GM23248 (cell line): Measurements from ENCODE around the gene ZMAT1. TPM values are rescaled to one million over a fixed set of nuclear protein-coding genes. Genes with fewer than 3 reads are reported as not detected.

Source experiments
- DNase-seq: peaks from one replicate; pipeline ENCODE4 v3.0.0-alpha.2; 2015
- H2AFZ ChIP-seq: fragments of 200-600 bp; sonication (generic); 2 replicates; pipeline ENCODE4 v1.6.1; 2016; ENCODE audit warnings: antibody characterized with exemption
- H3F3A ChIP-seq: fragments of 200-600 bp; sonication (generic); 2 replicates; pipeline ENCODE4 v1.6.1; 2016; ENCODE audit warnings: mild to moderate bottlenecking, antibody characterized with exemption, mixed run types; ENCODE audit not compliant: insufficient read depth
- H3K27ac ChIP-seq: fragments of 200-600 bp; sonication (generic); 2 replicates; pipeline ENCODE4 v1.5.1; 2016; ENCODE audit warnings: mild to moderate bottlenecking
- H3K27me3 ChIP-seq: fragments of 200-600 bp; sonication (generic); replicated peaks from 2 replicates; pipeline ENCODE4 v1.6.1; 2016; ENCODE audit warnings: mild to moderate bottlenecking; ENCODE audit not compliant: insufficient read depth
- H3K36me3 ChIP-seq: fragments of 200-600 bp; sonication (generic); 2 replicates; pipeline ENCODE4 v1.6.1; 2016; ENCODE audit warnings: low read depth, mild to moderate bottlenecking
- H3K4me1 ChIP-seq: fragments of 200-600 bp; sonication (generic); 2 replicates; pipeline ENCODE4 v1.6.1; 2016; ENCODE audit warnings: mild to moderate bottlenecking; ENCODE audit not compliant: insufficient read depth
- H3K4me2 ChIP-seq: fragments of 200-600 bp; sonication (generic); one replicate; pipeline ENCODE4 v1.6.1; 2016; ENCODE audit warnings: mild to moderate bottlenecking; ENCODE audit not compliant: unreplicated experiment
- H3K4me3 ChIP-seq: fragments of 200-600 bp; sonication (generic); 2 replicates; pipeline ENCODE4 v1.5.1; 2016; ENCODE audit warnings: mild to moderate bottlenecking
- H3K79me2 ChIP-seq: fragments of 200-600 bp; sonication (generic); 2 replicates; pipeline ENCODE4 v1.6.1; 2016; ENCODE audit warnings: mild to moderate bottlenecking; ENCODE audit not compliant: insufficient read depth
- H3K9ac ChIP-seq: fragments of 200-600 bp; sonication (generic); 2 replicates; pipeline ENCODE4 v1.6.1; 2016; ENCODE audit warnings: mild to moderate bottlenecking
- H3K9me2 ChIP-seq: fragments of 200-600 bp; sonication (generic); 2 replicates; pipeline ENCODE4 v1.6.1; 2016; ENCODE audit warnings: mixed run types, mild to moderate bottlenecking, moderate library complexity; ENCODE audit not compliant: insufficient read depth
- H3K9me3 ChIP-seq: fragments of 200-600 bp; sonication (generic); one replicate; pipeline ENCODE4 v1.6.1; 2017; ENCODE audit warnings: low read depth
- H4K20me1 ChIP-seq: fragments of 200-600 bp; sonication (generic); 2 replicates; pipeline ENCODE4 v1.6.0; 2016; ENCODE audit not compliant: insufficient read depth
- EZH2 ChIP-seq: fragments of 200-600 bp; sonication (generic); IDR thresholded peaks from 2 replicates; pipeline ENCODE4 v1.6.1; 2018; ENCODE audit warnings: antibody characterized with exemption, mild to moderate bottlenecking; ENCODE audit not compliant: insufficient read depth, poor library complexity, severe bottlenecking
- EZH2phosphoT487 ChIP-seq: fragments of 200-600 bp; sonication (generic); IDR thresholded peaks from 2 replicates; pipeline ENCODE4 v1.6.1; 2018; ENCODE audit warnings: antibody characterized with exemption, moderate library complexity, mild to moderate bottlenecking, low read depth; ENCODE audit not compliant: insufficient read depth
- WGBS, 2 experiments: methylation state at CpG; one replicate each; pipeline ENCODE4 v1.1.6; 2015 to 2017; ENCODE audit warnings: low lambda C conversion rate in 2 of 2, low coverage in 1 of 2; ENCODE audit errors: missing lambda C conversion rate in 2 of 2; 5-methylcytosine and 5-hydroxymethylcytosine counted together
- in situ Hi-C: fragments of 300-500 bp; cut with MboI; formaldehyde crosslinking; loops from 2 replicates; pipeline ENCODE4 v1.15.0; 2020
- polyA plus RNA-seq: library from polyadenylated mRNA; unstranded; fragments of >200 nt; fragmentation: Nextera tagmentation; extraction: Ambion mirVana; gene quantifications from 2 replicates; pipeline ENCODE4 v1.2.1, GENCODE V29; 2016
- small RNA-seq: library from RNA; depleted of rRNA; stranded (forward); fragments of <200 nt; gene quantifications from one replicate; pipeline ENCODE3, GENCODE V24; 2014; ENCODE audit warnings: low read depth, low replicate concordance
- total RNA-seq: library from RNA; depleted of rRNA; stranded (reverse); fragments of >200 nt; shearing (Covaris generic); gene quantifications from 2 replicates; pipeline ENCODE4 v1.2.3, GENCODE V29; 2014; rRNA removed

ZMAT1 gene
- total and polyA plus RNA-seq, 2 experiments from 2014 or later: 0.06 TPM; not detected in 1

DNA sequence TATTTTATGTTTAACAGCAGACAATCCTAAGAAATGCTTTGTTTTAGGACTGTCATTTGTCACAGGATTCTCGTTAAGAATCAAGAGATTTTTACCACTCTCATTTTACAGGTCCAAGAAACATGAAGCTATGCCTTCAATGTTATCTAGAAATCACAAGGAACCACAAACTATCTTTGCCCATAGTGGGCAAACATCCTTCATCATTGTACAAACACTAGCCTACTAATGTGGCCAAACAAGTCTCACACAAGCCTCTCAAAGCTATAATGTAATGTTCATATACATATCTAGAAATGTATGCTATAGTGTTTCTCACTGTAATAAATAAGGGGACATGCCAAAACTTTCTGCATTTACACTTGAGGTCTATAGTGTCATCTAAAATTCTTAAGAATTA is 26.8 kb downstream of the ZMAT1 start:
- Histone ChIP-seq H3K9me3 (no peaks in the 10 kb centered on the region), H2AFZ (no peak overlapping the region), H3K4me1 (no peaks in the 10 kb centered on the region), H4K20me1 (no peaks in the 10 kb centered on the region), H3K9ac (no peak overlapping the region), H3F3A (no peaks in the 10 kb centered on the region), H3K36me3 (no peaks in the 10 kb centered on the region), H3K27ac (no peak overlapping the region), H3K4me2 (no peak overlapping the region), H3K9me2 (no peaks in the 10 kb centered on the region), H3K79me2 (no peaks in the 10 kb centered on the region), H3K27me3 (no peaks in the 10 kb centered on the region), H3K4me3 (no peak overlapping the region)
- 47 to 53% methylated on average over 1 of the region's 1 CpG for WGBS, 2 experiments
- in situ Hi-C loops: no loop called here
- no peak for TF ChIP-seq EZH2phosphoT487
- no peak for TF ChIP-seq EZH2
- no peak for DNase-seq

Small RNA genes lying within 50 kb of the gene (small RNA-seq; reads per million reads assigned to genes)
- gene RNU6-345P: not detected

Other genes with a start within 250 kb of the ZMAT1 start
- gene TCEAL2, start 193.7 kb upstream of the ZMAT1 start, total RNA-seq: not detected in 2 replicates
- not detected in 2 replicates for gene TCEAL2, start 193.7 kb upstream of the ZMAT1 start, polyA plus RNA-seq
- not detected in 2 replicates for gene TCEAL6, start 210.5 kb upstream of the ZMAT1 start, total RNA-seq
- gene TCEAL6, start 210.5 kb upstream of the ZMAT1 start, polyA plus RNA-seq: not detected in 2 replicates
- gene BEX5, start 223.9 kb upstream of the ZMAT1 start, total RNA-seq: not detected in 2 replicates
- not detected in 2 replicates for gene BEX5, start 223.9 kb upstream of the ZMAT1 start, polyA plus RNA-seq